ENCODE data around the gene HUS1.
A peak's percentile ranks its signal among the peaks of the same experiment; 100 is the strongest.

HUS1 gene

GRCh38 chr7:47979145-47979831 lies at the start of gene HUS1:
Gene HUS1, minus strand, starts transcription at chr7:47979615. Its CDS starts 96 bp downstream, at chr7:47979519.
- Histone ChIP-seq H3K36me3 (ENCODE audit: insufficient read depth, low read length) (peaks cover 42% of the 10 kb centered on the region), H3K9me3 (ENCODE audit: low read depth, low read length) (no peaks in the 10 kb centered on the region), H3K27ac (peak within 1 kb of the TSS; percentile 81; the same call in 1 of the 2 replicates), H3K4me3 (peak within 1 kb of the TSS; percentile 95), H3K9ac (ENCODE audit: insufficient read length) (peak within 1 kb of the TSS; percentile 92)
- DNase-seq (ENCODE audit: low read depth, low spot score) = no peak
- TF ChIP-seq EZH2 (IDR thresholded peaks at IDR 0.05) (no peak), POLR2AphosphoS5 (IDR thresholded peaks at IDR 0.05; ENCODE audit: borderline replicate concordance, low read depth, low read length) (peak; percentile 92), FOXP2 (optimal IDR thresholded peaks at IDR 0.05; ENCODE audit: control extremely low read depth, extremely low read length, insufficient read depth) (peak; percentile 89)

- Histone ChIP-seq H3K4me3 (no peak within 1 kb of the TSS), H3K9me3 (ENCODE audit: low read depth, low read length) (no peaks in the 10 kb centered on the region), H3K27ac (no peak within 1 kb of the TSS), H3K36me3 (ENCODE audit: insufficient read depth, low read length) (no peaks in the 10 kb centered on the region), H3K9ac (ENCODE audit: insufficient read length) (no peak within 1 kb of the TSS)
- DNase-seq (ENCODE audit: low read depth, low spot score) = no peak
- no peak for TF ChIP-seq EZH2 (IDR thresholded peaks at IDR 0.05)
- no peak for TF ChIP-seq POLR2AphosphoS5 (IDR thresholded peaks at IDR 0.05; ENCODE audit: borderline replicate concordance, low read depth, low read length)
These were observed 49.5 kb upstream of the HUS1 start, which contains the start of gene SUN3 for GRCh38 chr7:48028938-48029337. Gene SUN3, minus strand, starts transcription at chr7:48029107. Its CDS starts 169 bp downstream, at chr7:48028938.

- TF ChIP-seq FOXP2 (optimal IDR thresholded peaks at IDR 0.05; ENCODE audit: control extremely low read depth, extremely low read length, insufficient read depth) (no peak), POLR2AphosphoS5 (IDR thresholded peaks at IDR 0.05; ENCODE audit: borderline replicate concordance, low read depth, low read length) (no peak), EZH2 (IDR thresholded peaks at IDR 0.05) (no peak)
- Histone ChIP-seq H3K9me3 (ENCODE audit: low read depth, low read length) (no peaks in the 10 kb centered on the region), H3K9ac (ENCODE audit: insufficient read length) (no peak overlapping the region), H3K27ac (no peak overlapping the region), H3K36me3 (ENCODE audit: insufficient read depth, low read length) (no peaks in the 10 kb centered on the region), H3K4me3 (no peak overlapping the region)
- no peak for DNase-seq (ENCODE audit: low read depth, low spot score)
These were observed 46.2 kb upstream of the HUS1 start for GRCh38 chr7:48025624-48026023.

GRCh38 chr7:48017674-48018073 lies 38.3 kb upstream of the HUS1 start:
- TF ChIP-seq FOXP2 (optimal IDR thresholded peaks at IDR 0.05; ENCODE audit: control extremely low read depth, extremely low read length, insufficient read depth) (no peak), POLR2AphosphoS5 (IDR thresholded peaks at IDR 0.05; ENCODE audit: borderline replicate concordance, low read depth, low read length) (no peak), EZH2 (IDR thresholded peaks at IDR 0.05) (no peak)
- no peak overlapping the region for H3K9ac ChIP-seq (ENCODE audit: insufficient read length)
- H3K36me3 ChIP-seq (ENCODE audit: insufficient read depth, low read length) = no peaks in the 10 kb centered on the region

GRCh38 chr7:48016641-48017040 lies 37.2 kb upstream of the HUS1 start:
- TF ChIP-seq FOXP2 (optimal IDR thresholded peaks at IDR 0.05; ENCODE audit: control extremely low read depth, extremely low read length, insufficient read depth) = no peak
- no peak overlapping the region for H3K4me3 ChIP-seq
- no peak overlapping the region for H3K9ac ChIP-seq (ENCODE audit: insufficient read length)
- no peak overlapping the region for H3K27ac ChIP-seq
- no peaks in the 10 kb centered on the region for H3K9me3 ChIP-seq (ENCODE audit: low read depth, low read length)
- H3K36me3 ChIP-seq (ENCODE audit: insufficient read depth, low read length) = no peaks in the 10 kb centered on the region
- DNase-seq (ENCODE audit: low read depth, low spot score) = no peak

More at GRCh38 chr7:48017674-48018073, 38.3 kb upstream of the HUS1 start:
- Histone ChIP-seq H3K27ac (no peak overlapping the region), H3K4me3 (no peak overlapping the region), H3K9me3 (ENCODE audit: low read depth, low read length) (no peaks in the 10 kb centered on the region)
- DNase-seq (ENCODE audit: low read depth, low spot score) = no peak

- no peak for DNase-seq (ENCODE audit: low read depth, low spot score)
- Histone ChIP-seq H3K36me3 (ENCODE audit: insufficient read depth, low read length) (no peaks in the 10 kb centered on the region), H3K27ac (no peak overlapping the region), H3K9ac (ENCODE audit: insufficient read length) (no peak overlapping the region), H3K9me3 (ENCODE audit: low read depth, low read length) (no peaks in the 10 kb centered on the region), H3K4me3 (no peak overlapping the region)
- no peak for TF ChIP-seq EZH2 (IDR thresholded peaks at IDR 0.05)
- no peak for TF ChIP-seq POLR2AphosphoS5 (IDR thresholded peaks at IDR 0.05; ENCODE audit: borderline replicate concordance, low read depth, low read length)
- TF ChIP-seq FOXP2 (optimal IDR thresholded peaks at IDR 0.05; ENCODE audit: control extremely low read depth, extremely low read length, insufficient read depth) = no peak
These were observed 32.5 kb upstream of the HUS1 start for GRCh38 chr7:48011951-48012350.

GRCh38 chr7:48011323-48011722 lies 31.9 kb upstream of the HUS1 start:
- H3K9me3 ChIP-seq (ENCODE audit: low read depth, low read length) = no peaks in the 10 kb centered on the region
- H3K4me3 ChIP-seq = no peak overlapping the region
- DNase-seq (ENCODE audit: low read depth, low spot score) = no peak
- H3K9ac ChIP-seq (ENCODE audit: insufficient read length) = no peak overlapping the region
- TF ChIP-seq POLR2AphosphoS5 (IDR thresholded peaks at IDR 0.05; ENCODE audit: borderline replicate concordance, low read depth, low read length) (no peak), EZH2 (IDR thresholded peaks at IDR 0.05) (no peak), FOXP2 (optimal IDR thresholded peaks at IDR 0.05; ENCODE audit: control extremely low read depth, extremely low read length, insufficient read depth) (no peak)
- H3K36me3 ChIP-seq (ENCODE audit: insufficient read depth, low read length) = no peaks in the 10 kb centered on the region
- H3K27ac ChIP-seq = no peak overlapping the region

- no peak for TF ChIP-seq POLR2AphosphoS5 (IDR thresholded peaks at IDR 0.05; ENCODE audit: borderline replicate concordance, low read depth, low read length)
- TF ChIP-seq FOXP2 (optimal IDR thresholded peaks at IDR 0.05; ENCODE audit: control extremely low read depth, extremely low read length, insufficient read depth) = no peak
- no peak for TF ChIP-seq EZH2 (IDR thresholded peaks at IDR 0.05)
- DNase-seq (ENCODE audit: low read depth, low spot score) = no peak
- Histone ChIP-seq H3K36me3 (ENCODE audit: insufficient read depth, low read length) (no peaks in the 10 kb centered on the region), H3K9ac (ENCODE audit: insufficient read length) (no peak overlapping the region), H3K9me3 (ENCODE audit: low read depth, low read length) (no peaks in the 10 kb centered on the region), H3K4me3 (no peak overlapping the region), H3K27ac (no peak overlapping the region)
These were observed 30.5 kb upstream of the HUS1 start for GRCh38 chr7:48009954-48010353.

- Histone ChIP-seq H3K4me3 (no peak overlapping the region), H3K27ac (no peak overlapping the region), H3K36me3 (ENCODE audit: insufficient read depth, low read length) (no peaks in the 10 kb centered on the region), H3K9ac (ENCODE audit: insufficient read length) (no peak overlapping the region), H3K9me3 (ENCODE audit: low read depth, low read length) (no peaks in the 10 kb centered on the region)
- no peak for DNase-seq (ENCODE audit: low read depth, low spot score)
- TF ChIP-seq POLR2AphosphoS5 (IDR thresholded peaks at IDR 0.05; ENCODE audit: borderline replicate concordance, low read depth, low read length) = no peak
- TF ChIP-seq EZH2 (IDR thresholded peaks at IDR 0.05) = no peak
- TF ChIP-seq FOXP2 (optimal IDR thresholded peaks at IDR 0.05; ENCODE audit: control extremely low read depth, extremely low read length, insufficient read depth) = no peak
These were observed 29.8 kb upstream of the HUS1 start for GRCh38 chr7:48009257-48009656.
